MM.1S (cell line): ENCODE data around the gene KLHL18.

Source experiments
- EZH2phosphoT487 ChIP-seq: fragments of 300-600 bp; sonication (generic); IDR thresholded peaks from 2 replicates; pipeline ENCODE4 v1.6.1; 2018; ENCODE audit warnings: antibody characterized with exemption, low read length
- TF ChIP-seq, protein P1 (sequence below): fragments of 300-600 bp; sonication (generic); IDR thresholded peaks from 2 replicates; pipeline ENCODE4 v1.5.1; 2016; ENCODE audit warnings: antibody characterized with exemption, low read length, mixed read lengths

DNA sequence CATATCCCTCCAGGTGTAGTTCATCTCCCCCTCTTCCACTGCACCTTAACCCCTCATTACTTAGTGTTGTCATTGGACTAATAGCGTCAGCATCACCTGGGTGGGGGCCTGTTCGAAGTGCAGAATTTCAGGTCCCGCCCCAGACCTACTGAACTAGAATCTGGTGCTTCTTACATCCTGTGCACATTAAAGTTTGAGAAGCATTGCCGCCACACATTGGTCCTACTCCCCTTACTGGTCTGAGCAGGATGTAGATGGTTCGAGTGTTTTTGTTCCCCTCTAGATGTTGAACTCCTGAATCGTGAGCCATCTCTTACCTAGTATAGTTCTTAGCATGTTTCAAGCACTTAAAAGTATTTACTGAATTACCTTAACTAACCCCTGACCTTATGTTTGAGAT is 13.2 kb downstream of the KLHL18 start:
- TF ChIP-seq EZH2phosphoT487 = no peak
- TF ChIP-seq, protein P1, sequence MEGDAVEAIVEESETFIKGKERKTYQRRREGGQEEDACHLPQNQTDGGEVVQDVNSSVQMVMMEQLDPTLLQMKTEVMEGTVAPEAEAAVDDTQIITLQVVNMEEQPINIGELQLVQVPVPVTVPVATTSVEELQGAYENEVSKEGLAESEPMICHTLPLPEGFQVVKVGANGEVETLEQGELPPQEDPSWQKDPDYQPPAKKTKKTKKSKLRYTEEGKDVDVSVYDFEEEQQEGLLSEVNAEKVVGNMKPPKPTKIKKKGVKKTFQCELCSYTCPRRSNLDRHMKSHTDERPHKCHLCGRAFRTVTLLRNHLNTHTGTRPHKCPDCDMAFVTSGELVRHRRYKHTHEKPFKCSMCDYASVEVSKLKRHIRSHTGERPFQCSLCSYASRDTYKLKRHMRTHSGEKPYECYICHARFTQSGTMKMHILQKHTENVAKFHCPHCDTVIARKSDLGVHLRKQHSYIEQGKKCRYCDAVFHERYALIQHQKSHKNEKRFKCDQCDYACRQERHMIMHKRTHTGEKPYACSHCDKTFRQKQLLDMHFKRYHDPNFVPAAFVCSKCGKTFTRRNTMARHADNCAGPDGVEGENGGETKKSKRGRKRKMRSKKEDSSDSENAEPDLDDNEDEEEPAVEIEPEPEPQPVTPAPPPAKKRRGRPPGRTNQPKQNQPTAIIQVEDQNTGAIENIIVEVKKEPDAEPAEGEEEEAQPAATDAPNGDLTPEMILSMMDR = no peak
